Endothelial cell of umbilical vein (primary cell): ENCODE results near the gene COL18A1. TPM values are rescaled to one million over a fixed set of nuclear protein-coding genes. Genes with fewer than 3 reads are reported as not detected.

ENCODE experiments used
- BruUV-seq: library from RNA; stranded (reverse); fragments of 400-500 nt; replicated peaks from 2 replicates; lab custom pipeline; 2021; lab: Mats Ljungman, UMichigan
- CTCF ChIA-PET: fragments of 300-600, 350-600 bp; sonication (Branson Sonifier 250); formaldehyde crosslinking; loops from one replicate; lab custom pipeline; 2021; ENCODE audit warnings: antibody characterized with exemption, inconsistent platforms; lab: Charles Lee
- POLR2A ChIA-PET: fragments of 300-600, 350-600 bp; sonication (Branson Sonifier 250); formaldehyde crosslinking; loops from one replicate; lab custom pipeline; 2021; ENCODE audit warnings: antibody characterized with exemption, inconsistent platforms; lab: Charles Lee
- DNase-seq: peaks from one replicate; pipeline ENCODE4 v3.0.0-alpha.2; 2011; ENCODE audit warnings: low read depth, low spot score
- FAIRE-seq: peaks from 2 replicates; lab custom pipeline; 2011; peaks lifted over from hg19 to GRCh38; lab: Jason Lieb, UNC
- H2AFZ ChIP-seq: 2 replicates; pipeline ENCODE4 v1.6.0; 2012; ENCODE audit warnings: low read depth, low read length, control low read depth, inconsistent platforms
- H3K27ac ChIP-seq: 2 replicates; pipeline ENCODE4 v1.5.1; 2011; ENCODE audit warnings: low read depth, mild to moderate bottlenecking, control low read depth, low read length, moderate library complexity; ENCODE audit not compliant: insufficient read depth
- H3K27me3 ChIP-seq, 2 experiments: 2 replicates each; pipeline versions ENCODE4 v1.6.0 to v1.6.1; 2011; ENCODE audit warnings: low read length in 2 of 2, mixed read lengths in 1 of 2; ENCODE audit not compliant: control insufficient read depth in 2 of 2, insufficient read depth in 2 of 2
- H3K36me3 ChIP-seq, 2 experiments: 2 replicates in 1 of 2; 3 replicates in 1 of 2; pipeline ENCODE4 v1.5.1; 2011; ENCODE audit warnings: low read length in 2 of 2, mild to moderate bottlenecking in 1 of 2, moderate library complexity in 1 of 2; ENCODE audit not compliant: control insufficient read depth in 2 of 2, insufficient read depth in 2 of 2; ENCODE audit errors: extremely low read depth in 1 of 2
- H3K4me1 ChIP-seq: 3 replicates; pipeline ENCODE4 v1.5.1; 2011; ENCODE audit warnings: mild to moderate bottlenecking, low read length; ENCODE audit not compliant: control insufficient read depth, insufficient read depth; ENCODE audit errors: extremely low read depth
- H3K4me2 ChIP-seq: 2 replicates; pipeline ENCODE4 v1.6.1; 2011; ENCODE audit warnings: low read length, control low read depth, mixed read lengths; ENCODE audit not compliant: insufficient read depth
- H3K4me3 ChIP-seq, 3 experiments: fragments of 200-600 bp in 1 of 3; sonication (generic), shearing (Covaris generic) in 1 of 3; replicated peaks in 1 of 3; 2 replicates each; pipeline ENCODE4 v1.5.1; 2011 to 2016; ENCODE audit warnings: control low read depth in 3 of 3, low read length in 3 of 3, mild to moderate bottlenecking in 2 of 3, inconsistent platforms in 1 of 3, low read depth in 1 of 3, moderate library complexity in 1 of 3; ENCODE audit not compliant: insufficient read depth in 1 of 3
- H3K79me2 ChIP-seq: 2 replicates; pipeline ENCODE4 v1.6.0; 2012; ENCODE audit warnings: low read length, inconsistent platforms; ENCODE audit not compliant: control insufficient read depth, insufficient read depth
- H3K9ac ChIP-seq: replicated peaks from 2 replicates; pipeline ENCODE3; 2011; ENCODE audit warnings: low read length, control low read depth; ENCODE audit not compliant: insufficient read depth; ENCODE audit errors: extremely low read depth
- H3K9me1 ChIP-seq: replicated peaks from 3 replicates; pipeline ENCODE4 v1.6.0; 2011; ENCODE audit warnings: mild to moderate bottlenecking, low read length; ENCODE audit not compliant: control insufficient read depth, insufficient read depth; ENCODE audit errors: extremely low read depth
- H3K9me3 ChIP-seq: replicated peaks from 2 replicates; pipeline ENCODE4 v1.5.1; 2012; ENCODE audit warnings: low read length, inconsistent platforms; ENCODE audit not compliant: control insufficient read depth, insufficient read depth
- H4K20me1 ChIP-seq: replicated peaks from 2 replicates; pipeline ENCODE3; 2011; ENCODE audit warnings: mild to moderate bottlenecking, low read length; ENCODE audit not compliant: control insufficient read depth, insufficient read depth; ENCODE audit errors: extremely low read depth
- CTCF ChIP-seq, 2 donors: IDR thresholded peaks; 1 replicate in 1 of 2; 2 replicates in 1 of 2; pipeline ENCODE4 v1.5.1; 2011; ENCODE audit warnings: low read length in 2 of 2, mild to moderate bottlenecking in 2 of 2, moderate library complexity in 2 of 2, control low read depth in 1 of 2, inconsistent platforms in 1 of 2, low read depth in 1 of 2; ENCODE audit not compliant: insufficient read depth in 1 of 2; ENCODE audit errors: extremely low read depth in 1 of 2
- EZH2 ChIP-seq: IDR thresholded peaks from 2 replicates; pipeline ENCODE4 v1.6.1; 2012; ENCODE audit warnings: borderline replicate concordance, low read depth, mild to moderate bottlenecking, moderate library complexity, low read length, inconsistent platforms; ENCODE audit not compliant: severe bottlenecking
- FOS ChIP-seq: IDR thresholded peaks from 2 replicates; pipeline ENCODE4 v1.6.1; 2011; ENCODE audit warnings: mild to moderate bottlenecking, low read length, moderate library complexity, borderline replicate concordance; ENCODE audit not compliant: insufficient read depth
- GATA2 ChIP-seq: IDR thresholded peaks from 2 replicates; pipeline ENCODE4 v1.7.0; 2011; ENCODE audit warnings: low read depth, mild to moderate bottlenecking, moderate library complexity, mixed read lengths, low read length; ENCODE audit not compliant: insufficient read length, insufficient read depth
- JUN ChIP-seq: IDR thresholded peaks from 2 replicates; pipeline ENCODE4 v1.6.1; 2011; ENCODE audit warnings: borderline replicate concordance, low read depth; ENCODE audit not compliant: insufficient read length, insufficient read depth
- MAX ChIP-seq: IDR thresholded peaks from 2 replicates; pipeline ENCODE4 v1.6.1; 2011; ENCODE audit not compliant: insufficient read depth, insufficient read length
- MYC ChIP-seq: IDR thresholded peaks from one replicate; pipeline ENCODE4 v1.6.1; 2011; ENCODE audit warnings: mild to moderate bottlenecking, low read depth, low read length
- POLR2A ChIP-seq: IDR thresholded peaks from 2 replicates; pipeline ENCODE4 v1.6.1; 2012; ENCODE audit warnings: low read depth, mild to moderate bottlenecking, control low read depth, low read length
- POLR2AphosphoS5 ChIP-seq: IDR thresholded peaks from 2 replicates; pipeline ENCODE4 v1.6.1; 2012; ENCODE audit warnings: low read depth, mild to moderate bottlenecking, control low read depth, low read length, moderate library complexity; ENCODE audit not compliant: insufficient read depth
- dilution Hi-C: fragments of 300-500 bp; cut with MboI; formaldehyde crosslinking; loops from one replicate; pipeline ENCODE4 v1.15.0; 2019; ENCODE audit warnings: low sequenced_read_pairs; ENCODE audit not compliant: extremely low pct_ligation_motif_present
- intact Hi-C: fragments of 100-400 bp; cut with micrococcal nuclease; formaldehyde crosslinking; loops from one replicate; pipeline ENCODE4 v1.10.0; 2022
- polyA plus RNA-seq, 4 experiments: library from polyadenylated mRNA; depleted of rRNA in 3 of 4; stranded (reverse) in 3 of 4; unstranded in 1 of 4; fragments of >200 nt; gene quantifications; 2 replicates each; pipeline versions ENCODE4 v1.2.1 to v1.2.3, GENCODE V29; 2011 to 2012; ENCODE audit warnings: missing spikeins in 1 of 4
- total RNA-seq: library from RNA; stranded (reverse); gene quantifications from 2 replicates; pipeline ENCODE4 v1.2.3, GENCODE V29; 2021

COL18A1 gene
- total and polyA plus RNA-seq, 2 donors (not counting 3 experiments of a cell fraction or from before 2014, with no cell fraction given), result 198 to 252 TPM

GRCh38 chr21:45540601-45540970 is 135.6 kb downstream of the COL18A1 start:
- POLR2A ChIA-PET, result no interaction called here

More at GRCh38 chr21:45540601-45540970, 135.6 kb downstream of the COL18A1 start:
- Histone ChIP-seq H3K27me3 (no peaks in the 10 kb centered on the region), H2AFZ (no peak overlapping the region), H4K20me1 (no peaks in the 10 kb centered on the region), H3K36me3 (peaks cover 0 to under 1% of the 10 kb centered on the region in 2 experiments), H3K27ac (no peak overlapping the region), H3K9me1 (no peaks in the 10 kb centered on the region), H3K4me2 (peak overlapping the region; percentile 81), H3K9me3 (no peaks in the 10 kb centered on the region), H3K4me3 (no peak overlapping the region), H3K4me1 (peaks cover 9% of the 10 kb centered on the region), H3K9ac (no peak overlapping the region), H3K79me2 (peaks cover 47% of the 10 kb centered on the region)
- no peak for TF ChIP-seq MAX
- no peak for TF ChIP-seq GATA2
- TF ChIP-seq MYC, result no peak
- TF ChIP-seq FOS, result no peak
- TF ChIP-seq EZH2, result no peak
- no peak for TF ChIP-seq JUN
- TF ChIP-seq POLR2A, result no peak
- no peak for TF ChIP-seq POLR2AphosphoS5
- TF ChIP-seq CTCF (IDR thresholded peaks at IDR 0.05; ENCODE audit: extremely low read depth in 1 of 2, insufficient read depth in 1 of 2, low read depth in 1 of 2, low read length in 2 of 2), result no peak
- DNase-seq (no peak), FAIRE-seq (no peak)
- no TSS peak for BruUV-seq
- intact Hi-C loops, result no loop called here
- dilution Hi-C loops, result no loop called here
- CTCF ChIA-PET, result interaction anchor here (1.3 kb wide), 1 partner anchor 400 kb away, joined by 3 read pairs; no protein-coding TSS in a partner anchor
